ENCODE measurements around the gene KCTD10.

The KCTD10 gene

DNA sequence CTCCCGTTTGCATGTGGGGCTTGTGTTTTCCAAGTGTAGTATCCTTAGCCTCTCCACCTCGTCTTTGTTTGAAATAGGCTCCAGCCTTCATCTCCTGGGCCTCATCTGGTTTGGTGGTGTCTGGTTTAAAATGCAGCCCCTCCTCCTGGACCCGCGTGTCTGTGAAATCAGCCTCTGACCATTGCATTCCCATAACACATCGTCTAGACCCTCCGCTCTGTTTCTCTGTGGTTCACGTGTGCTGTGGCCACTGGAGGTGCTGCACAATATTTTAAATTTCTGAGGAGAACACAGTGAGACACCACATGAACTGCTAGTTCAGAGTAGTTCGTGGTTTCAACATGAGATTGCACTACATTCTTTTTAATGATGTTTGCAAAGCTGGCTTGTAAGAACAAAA, 36.0 kb upstream of the KCTD10 start:
- Histone ChIP-seq H3K27me3 (ENCODE audit: insufficient read depth, poor library complexity, severe bottlenecking) (no peaks in the 10 kb centered on the region), H3K4me3 (replicated peaks; ENCODE audit: insufficient read depth, low read length) (no peak overlapping the region), H3K27ac (replicated peaks) (no peak overlapping the region)
- TF ChIP-seq POLR2AphosphoS5 (IDR thresholded peaks at IDR 0.05; ENCODE audit: low read depth) (no peak), SPI1 (IDR thresholded peaks at IDR 0.05; ENCODE audit: borderline replicate concordance, low read depth) (no peak), GABPA (IDR thresholded peaks at IDR 0.05; ENCODE audit: low read depth) (no peak)
- TF ChIP-seq, protein P1, sequence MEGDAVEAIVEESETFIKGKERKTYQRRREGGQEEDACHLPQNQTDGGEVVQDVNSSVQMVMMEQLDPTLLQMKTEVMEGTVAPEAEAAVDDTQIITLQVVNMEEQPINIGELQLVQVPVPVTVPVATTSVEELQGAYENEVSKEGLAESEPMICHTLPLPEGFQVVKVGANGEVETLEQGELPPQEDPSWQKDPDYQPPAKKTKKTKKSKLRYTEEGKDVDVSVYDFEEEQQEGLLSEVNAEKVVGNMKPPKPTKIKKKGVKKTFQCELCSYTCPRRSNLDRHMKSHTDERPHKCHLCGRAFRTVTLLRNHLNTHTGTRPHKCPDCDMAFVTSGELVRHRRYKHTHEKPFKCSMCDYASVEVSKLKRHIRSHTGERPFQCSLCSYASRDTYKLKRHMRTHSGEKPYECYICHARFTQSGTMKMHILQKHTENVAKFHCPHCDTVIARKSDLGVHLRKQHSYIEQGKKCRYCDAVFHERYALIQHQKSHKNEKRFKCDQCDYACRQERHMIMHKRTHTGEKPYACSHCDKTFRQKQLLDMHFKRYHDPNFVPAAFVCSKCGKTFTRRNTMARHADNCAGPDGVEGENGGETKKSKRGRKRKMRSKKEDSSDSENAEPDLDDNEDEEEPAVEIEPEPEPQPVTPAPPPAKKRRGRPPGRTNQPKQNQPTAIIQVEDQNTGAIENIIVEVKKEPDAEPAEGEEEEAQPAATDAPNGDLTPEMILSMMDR (IDR thresholded peaks at IDR 0.05; ENCODE audit: insufficient read depth, low read length), result no peak
- TF ChIP-seq, protein P2, sequence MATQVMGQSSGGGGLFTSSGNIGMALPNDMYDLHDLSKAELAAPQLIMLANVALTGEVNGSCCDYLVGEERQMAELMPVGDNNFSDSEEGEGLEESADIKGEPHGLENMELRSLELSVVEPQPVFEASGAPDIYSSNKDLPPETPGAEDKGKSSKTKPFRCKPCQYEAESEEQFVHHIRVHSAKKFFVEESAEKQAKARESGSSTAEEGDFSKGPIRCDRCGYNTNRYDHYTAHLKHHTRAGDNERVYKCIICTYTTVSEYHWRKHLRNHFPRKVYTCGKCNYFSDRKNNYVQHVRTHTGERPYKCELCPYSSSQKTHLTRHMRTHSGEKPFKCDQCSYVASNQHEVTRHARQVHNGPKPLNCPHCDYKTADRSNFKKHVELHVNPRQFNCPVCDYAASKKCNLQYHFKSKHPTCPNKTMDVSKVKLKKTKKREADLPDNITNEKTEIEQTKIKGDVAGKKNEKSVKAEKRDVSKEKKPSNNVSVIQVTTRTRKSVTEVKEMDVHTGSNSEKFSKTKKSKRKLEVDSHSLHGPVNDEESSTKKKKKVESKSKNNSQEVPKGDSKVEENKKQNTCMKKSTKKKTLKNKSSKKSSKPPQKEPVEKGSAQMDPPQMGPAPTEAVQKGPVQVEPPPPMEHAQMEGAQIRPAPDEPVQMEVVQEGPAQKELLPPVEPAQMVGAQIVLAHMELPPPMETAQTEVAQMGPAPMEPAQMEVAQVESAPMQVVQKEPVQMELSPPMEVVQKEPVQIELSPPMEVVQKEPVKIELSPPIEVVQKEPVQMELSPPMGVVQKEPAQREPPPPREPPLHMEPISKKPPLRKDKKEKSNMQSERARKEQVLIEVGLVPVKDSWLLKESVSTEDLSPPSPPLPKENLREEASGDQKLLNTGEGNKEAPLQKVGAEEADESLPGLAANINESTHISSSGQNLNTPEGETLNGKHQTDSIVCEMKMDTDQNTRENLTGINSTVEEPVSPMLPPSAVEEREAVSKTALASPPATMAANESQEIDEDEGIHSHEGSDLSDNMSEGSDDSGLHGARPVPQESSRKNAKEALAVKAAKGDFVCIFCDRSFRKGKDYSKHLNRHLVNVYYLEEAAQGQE (IDR thresholded peaks at IDR 0.05; ENCODE audit: insufficient replicate concordance, low read depth), result no peak
- DNase-seq (ENCODE audit: low read depth in 1 of 2, low spot score in 1 of 2), result no peak

DNA sequence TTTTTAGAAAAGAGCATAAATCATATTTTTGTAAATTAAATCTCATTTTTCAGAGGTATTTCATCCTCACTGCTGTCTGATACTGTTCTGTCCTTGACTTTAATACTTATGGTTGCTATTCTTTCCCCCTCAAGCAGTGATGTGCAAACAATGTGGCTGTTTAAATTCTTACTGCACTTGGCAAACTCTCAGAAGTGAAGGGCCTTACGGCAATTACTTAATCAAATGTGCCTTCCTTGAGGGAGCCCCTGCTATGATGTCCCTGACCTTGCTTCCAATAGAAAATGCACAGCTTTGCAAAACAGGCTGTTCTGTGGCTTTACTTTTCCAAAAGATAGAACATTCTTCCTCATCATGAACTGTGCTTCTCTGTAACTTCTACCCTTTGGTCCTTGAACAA, 35.5 kb upstream of the KCTD10 start:
- H3K4me3 ChIP-seq (replicated peaks; ENCODE audit: insufficient read depth, low read length), result no peak overlapping the region
- no peak for DNase-seq (ENCODE audit: low read depth in 1 of 2, low spot score in 1 of 2)

DNA sequence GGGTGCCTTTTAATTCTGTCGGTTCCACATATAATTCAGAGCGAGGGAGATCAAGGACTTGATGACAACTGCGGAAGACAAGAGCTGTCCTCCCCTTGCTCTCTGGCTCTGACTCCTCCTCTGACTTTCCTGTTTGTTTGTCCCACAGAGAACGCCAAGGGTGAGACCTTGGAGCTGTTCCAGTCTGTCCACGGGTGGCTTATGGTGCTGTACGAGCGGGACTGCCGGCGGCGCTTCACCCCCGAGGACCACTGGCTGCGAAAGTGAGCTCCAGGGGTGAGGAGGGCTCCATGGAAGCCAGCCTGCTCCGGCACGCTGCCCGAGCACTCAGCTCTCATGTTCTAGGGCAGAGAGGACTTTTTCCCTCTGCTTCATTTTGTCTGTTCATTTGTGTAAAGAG, 33.1 kb upstream of the KCTD10 start:
- no peak overlapping the region for H3K27ac ChIP-seq (replicated peaks)
- DNase-seq (ENCODE audit: low read depth in 1 of 2, low spot score in 1 of 2), result no peak
- no peak overlapping the region for H3K4me3 ChIP-seq (replicated peaks; ENCODE audit: insufficient read depth, low read length)
- no peaks in the 10 kb centered on the region for H3K27me3 ChIP-seq (ENCODE audit: insufficient read depth, poor library complexity, severe bottlenecking)
- no peak for TF ChIP-seq SPI1 (IDR thresholded peaks at IDR 0.05; ENCODE audit: borderline replicate concordance, low read depth)
- TF ChIP-seq POLR2AphosphoS5 (IDR thresholded peaks at IDR 0.05; ENCODE audit: low read depth), result no peak
- no peak for TF ChIP-seq GABPA (IDR thresholded peaks at IDR 0.05; ENCODE audit: low read depth)
- TF ChIP-seq, protein P1 (IDR thresholded peaks at IDR 0.05; ENCODE audit: insufficient read depth, low read length), result no peak

More for the DNA sequence above, 35.5 kb upstream of the KCTD10 start:
- Histone ChIP-seq H3K27me3 (ENCODE audit: insufficient read depth, poor library complexity, severe bottlenecking) (no peaks in the 10 kb centered on the region), H3K27ac (replicated peaks) (no peak overlapping the region)
- TF ChIP-seq SPI1 (IDR thresholded peaks at IDR 0.05; ENCODE audit: borderline replicate concordance, low read depth) (no peak), POLR2AphosphoS5 (IDR thresholded peaks at IDR 0.05; ENCODE audit: low read depth) (no peak), GABPA (IDR thresholded peaks at IDR 0.05; ENCODE audit: low read depth) (no peak)
- TF ChIP-seq, protein P1 (IDR thresholded peaks at IDR 0.05; ENCODE audit: insufficient read depth, low read length), result no peak
- TF ChIP-seq, protein P2 (IDR thresholded peaks at IDR 0.05; ENCODE audit: insufficient replicate concordance, low read depth), result no peak

DNA sequence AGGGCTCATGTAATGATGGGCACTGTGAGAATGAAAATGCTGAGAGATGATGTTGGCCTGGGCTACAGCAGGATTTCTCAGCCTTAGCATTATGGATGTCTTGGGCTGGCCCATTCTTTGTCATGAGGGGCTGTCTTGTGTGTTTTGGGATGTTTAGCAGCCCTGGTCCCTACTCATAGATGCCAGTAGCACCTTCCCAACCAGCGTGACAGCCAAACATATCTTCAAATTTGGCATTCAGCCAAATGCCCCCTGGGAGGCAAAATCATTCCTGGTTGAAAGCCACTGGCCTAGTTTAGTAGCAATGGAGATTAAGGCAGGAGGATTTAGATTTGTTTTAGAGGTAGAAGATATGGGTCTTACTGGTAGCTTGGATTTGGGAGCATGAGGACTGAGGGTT, 27.0 kb upstream of the KCTD10 start:
- Histone ChIP-seq H3K27me3 (ENCODE audit: insufficient read depth, poor library complexity, severe bottlenecking) (no peaks in the 10 kb centered on the region), H3K27ac (replicated peaks) (no peak overlapping the region), H3K4me3 (replicated peaks; ENCODE audit: insufficient read depth, low read length) (no peak overlapping the region)
- no peak for DNase-seq (ENCODE audit: low read depth in 1 of 2, low spot score in 1 of 2)
- TF ChIP-seq POLR2AphosphoS5 (IDR thresholded peaks at IDR 0.05; ENCODE audit: low read depth), result no peak

Data from HL-60 (cell line).